Measurements from ENCODE around the gene CTSO.
"Not testable (repeated sequence)": the region's sequence is repeated elsewhere in the genome, so short reads cannot be mapped to it uniquely, and the experiment has no call there.

Gene CTSO

DNA sequence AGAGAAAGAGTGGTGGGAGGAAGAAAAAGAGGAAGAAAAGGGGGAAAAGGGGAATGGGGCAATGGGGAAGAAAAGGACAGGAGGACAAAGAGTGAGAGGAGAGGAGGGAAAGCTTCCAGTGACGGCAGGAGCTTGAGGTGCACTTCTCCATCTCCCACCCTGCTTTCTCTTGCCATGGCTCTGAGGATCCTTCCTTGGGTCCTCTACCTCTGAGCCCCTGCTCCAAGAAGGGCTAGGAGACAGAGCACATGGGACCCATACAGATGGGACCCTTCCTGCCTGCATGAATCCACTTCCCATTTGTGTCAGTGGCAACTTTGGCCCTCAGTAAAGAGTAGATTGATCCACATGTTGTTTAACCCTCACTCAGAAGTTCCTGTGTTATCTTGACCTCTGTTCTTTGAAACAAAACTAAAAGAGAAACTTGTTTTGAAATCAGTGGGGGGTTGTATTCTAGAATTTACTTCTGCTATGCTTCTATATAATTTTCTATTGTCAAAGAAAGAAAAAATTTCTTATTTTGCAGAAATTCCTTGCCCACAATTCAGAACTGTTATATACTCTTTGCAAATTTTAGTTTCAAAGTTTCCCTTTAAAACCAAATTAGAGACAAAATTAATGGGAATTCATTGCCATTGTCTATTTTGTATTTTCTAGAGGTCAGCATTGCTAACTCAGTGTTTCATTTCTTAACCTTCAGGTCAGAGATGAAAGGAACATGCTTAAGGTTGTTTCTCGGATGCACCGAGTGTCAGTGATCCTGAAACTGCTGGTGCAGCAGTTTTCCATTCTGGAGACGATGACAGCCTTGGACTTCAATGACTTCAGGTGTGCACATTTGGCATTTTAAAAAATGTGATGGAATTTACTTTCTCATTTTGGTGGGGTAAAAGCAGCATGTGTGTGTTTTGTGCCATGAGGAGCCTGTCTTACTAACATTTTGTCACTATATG, 45.2 kb downstream of the CTSO start:
- in situ Hi-C loops (cut with MboI; ENCODE audit: low sequenced_read_pairs) = no loop called here

DNA sequence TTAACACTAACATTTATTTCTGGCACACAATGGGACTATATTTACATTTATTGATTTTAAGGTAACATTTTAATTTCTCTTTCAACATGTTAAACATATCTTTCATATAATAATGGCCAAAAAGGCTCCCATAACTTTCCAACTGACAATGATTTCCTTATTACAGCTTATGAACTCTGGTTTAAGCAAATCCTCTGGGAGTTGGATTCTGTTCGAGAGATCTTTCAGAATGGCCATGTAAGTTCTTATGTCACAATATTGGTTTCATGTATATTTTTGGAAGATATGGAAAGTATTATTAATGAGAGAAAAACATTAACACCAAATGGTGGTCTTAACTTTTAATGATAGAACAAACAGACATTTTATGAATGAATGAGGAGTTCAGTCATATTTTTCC, 46.1 kb downstream of the CTSO start:
- in situ Hi-C loops (cut with MboI; ENCODE audit: low sequenced_read_pairs) = no loop called here

DNA sequence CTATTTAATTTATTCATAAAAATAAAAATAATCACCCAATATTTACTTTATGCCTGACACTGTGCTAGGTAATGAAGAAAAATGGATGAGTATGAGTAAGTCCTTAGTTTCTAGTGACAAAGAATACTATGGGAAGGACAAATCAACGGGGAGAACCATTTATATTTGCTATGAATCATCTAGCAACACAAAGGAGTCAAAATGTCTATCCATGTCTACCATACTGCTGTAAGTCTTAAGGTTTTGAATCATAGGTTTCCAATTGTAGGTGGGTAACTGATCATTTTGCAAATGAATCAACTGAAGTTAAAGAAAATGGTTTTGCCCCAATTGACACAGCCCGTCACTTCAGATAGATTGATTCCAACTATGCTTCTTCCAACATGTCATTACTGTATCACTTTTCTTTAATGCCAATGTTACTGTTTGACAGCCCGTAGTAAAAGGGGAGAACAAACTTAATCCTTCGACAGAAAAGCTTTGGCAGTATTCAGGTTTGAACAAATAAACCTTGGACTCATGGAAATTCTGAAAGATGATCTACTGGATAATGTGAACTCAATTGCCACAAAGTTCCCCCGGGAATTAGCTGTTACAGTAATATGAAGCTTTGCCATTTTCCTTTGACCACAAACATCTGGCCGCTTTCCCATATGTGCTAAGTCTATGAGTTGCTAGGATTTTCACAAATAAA, 47.0 kb downstream of the CTSO start:
- in situ Hi-C loops (cut with MboI; ENCODE audit: low sequenced_read_pairs) = no loop called here

DNA sequence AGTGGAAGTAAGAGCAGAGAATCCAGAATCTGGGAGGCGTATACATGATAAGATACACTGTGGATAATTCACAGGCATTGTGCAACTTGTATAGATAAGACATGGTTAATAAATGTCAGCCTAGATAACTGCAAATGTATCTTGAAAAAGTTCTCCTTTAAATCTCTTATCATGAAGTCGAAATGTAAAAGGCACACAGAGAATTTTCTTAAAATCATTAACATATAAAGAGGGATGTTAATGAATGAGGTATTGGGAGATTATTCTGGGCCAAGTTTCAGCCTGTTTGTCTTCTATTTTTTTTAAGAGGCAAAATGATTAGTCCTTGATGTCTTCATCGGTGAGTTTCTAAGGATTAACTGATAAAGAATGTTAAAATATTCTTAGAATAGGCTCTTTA, 49.3 kb downstream of the CTSO start:
- in situ Hi-C loops (cut with MboI; ENCODE audit: low sequenced_read_pairs) = no loop called here

DNA sequence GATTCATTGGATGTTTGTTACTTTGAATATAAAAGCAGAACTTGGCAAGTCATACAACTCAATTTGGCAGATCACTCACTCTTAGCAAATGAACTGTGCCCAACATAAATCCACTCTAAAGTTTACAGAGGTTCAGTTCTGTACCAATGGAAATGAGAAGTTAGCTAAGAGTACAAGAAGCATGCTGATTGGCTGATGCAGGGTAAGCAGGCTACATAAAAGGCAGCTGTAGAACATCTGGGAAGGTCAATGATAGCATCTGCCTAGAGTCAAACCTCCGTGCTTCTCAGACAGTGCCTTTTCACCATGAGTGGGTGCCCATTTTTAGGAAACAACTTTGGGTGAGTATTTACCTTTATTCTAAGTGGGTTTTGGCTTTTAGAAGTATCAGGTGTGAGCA, 50.2 kb downstream of the CTSO start, which contains the start of gene TDO2:
TDO2 (plus strand) TSS at position 244 of the 400 bp plus-strand sequence; CDS start at position 307, 63 bp downstream.
- in situ Hi-C loops (cut with MboI; ENCODE audit: low sequenced_read_pairs) = no loop called here

DNA sequence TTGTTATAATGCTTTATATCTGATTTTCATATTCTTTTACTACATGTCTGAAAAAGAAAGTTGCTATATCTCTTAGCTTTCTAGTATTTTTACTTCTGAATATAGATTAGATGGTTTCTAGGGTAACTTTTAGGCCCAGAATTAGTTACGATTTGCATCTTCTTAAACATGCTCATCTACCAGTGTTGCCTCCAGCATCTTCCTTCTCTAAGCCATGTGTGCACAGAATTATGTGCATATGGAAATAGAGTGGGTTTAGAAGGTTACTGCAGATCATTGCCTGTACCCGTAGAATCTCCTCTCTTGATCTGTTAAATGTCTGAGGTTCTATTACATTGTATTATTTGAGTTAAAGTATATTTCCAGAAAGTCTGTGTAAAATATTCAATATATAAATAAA, 52.7 kb downstream of the CTSO start:
- in situ Hi-C loops (cut with MboI; ENCODE audit: low sequenced_read_pairs) = no loop called here

DNA sequence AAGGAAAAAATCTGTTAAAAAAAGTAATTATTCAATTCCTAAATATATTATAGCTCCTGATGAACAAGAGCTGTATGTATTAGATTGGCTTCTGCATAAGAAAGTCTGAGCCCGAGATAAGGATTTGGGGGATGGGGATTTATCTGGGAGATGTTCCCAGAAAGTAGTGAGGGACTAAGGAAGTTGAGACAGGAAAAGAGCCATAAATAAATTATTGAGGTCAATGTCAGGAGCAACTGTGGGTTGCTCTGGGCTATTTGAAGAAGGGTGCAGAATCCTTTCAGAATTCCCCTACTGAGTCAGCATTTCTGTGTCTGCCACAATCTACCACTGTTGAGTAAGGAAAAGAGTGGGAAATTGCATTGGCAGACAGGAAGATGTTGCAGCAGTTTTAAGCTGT, 53.3 kb downstream of the CTSO start:
- in situ Hi-C loops (cut with MboI; ENCODE audit: low sequenced_read_pairs) = no loop called here

DNA sequence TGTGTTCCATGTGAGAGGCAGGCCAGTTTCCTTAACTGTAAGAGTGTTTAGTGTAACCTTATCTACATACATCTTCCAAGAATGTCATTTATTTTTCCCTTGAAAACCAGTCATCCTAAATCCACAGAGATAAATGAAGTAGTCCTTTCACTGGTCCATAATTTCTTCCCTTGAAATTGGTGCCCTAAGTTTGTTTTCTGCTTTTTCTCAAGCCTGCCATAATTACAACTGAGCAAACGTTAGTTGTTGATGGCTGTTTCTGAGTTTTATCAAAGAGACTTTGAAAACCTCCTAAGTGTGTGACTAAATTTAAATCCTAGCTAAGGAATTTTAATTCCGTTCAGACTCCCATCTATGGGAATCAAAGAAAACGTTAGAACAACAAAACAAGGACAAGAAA, 53.8 kb downstream of the CTSO start:
- in situ Hi-C loops (cut with MboI; ENCODE audit: low sequenced_read_pairs) = no loop called here

DNA sequence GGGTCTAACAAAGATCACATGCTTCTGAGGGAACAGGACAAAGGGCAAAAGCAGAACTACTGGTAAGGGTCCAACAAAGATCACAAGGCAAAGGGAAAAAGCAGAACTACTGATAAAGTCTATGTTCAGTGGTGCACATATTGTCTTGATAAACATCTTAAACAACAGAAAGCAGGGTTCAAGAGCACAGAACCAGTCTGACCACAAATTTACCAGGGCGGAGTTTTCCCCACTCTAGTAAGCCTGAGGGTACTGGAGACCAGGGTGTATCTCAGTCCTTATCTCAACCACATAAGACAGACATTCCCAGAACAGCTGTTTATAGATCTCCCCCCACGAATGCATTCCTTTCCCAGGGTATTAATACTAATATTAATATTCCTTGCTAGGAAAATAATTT, 55.3 kb downstream of the CTSO start:
- in situ Hi-C loops (cut with MboI; ENCODE audit: low sequenced_read_pairs) = not testable (repeated sequence)

DNA sequence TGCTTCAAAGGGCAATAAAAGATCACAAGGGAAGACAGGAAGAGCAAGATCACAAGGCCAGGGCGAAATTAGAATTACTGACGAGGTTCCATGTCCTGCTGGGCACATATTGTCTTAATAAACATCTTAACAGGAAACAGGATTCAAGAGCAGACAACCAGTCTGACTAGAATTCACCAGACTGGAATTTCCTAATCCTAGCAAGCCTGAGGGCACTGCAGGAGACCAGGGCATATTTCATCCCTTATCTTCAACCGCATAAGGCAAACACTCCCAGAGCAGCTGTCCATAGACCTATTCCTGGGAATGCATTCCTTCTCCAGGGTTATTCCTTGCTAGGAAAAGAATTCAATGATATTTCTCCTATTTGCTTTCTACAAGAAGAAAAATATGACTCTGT, 62.6 kb downstream of the CTSO start:
- in situ Hi-C loops (cut with MboI; ENCODE audit: low sequenced_read_pairs) = no loop called here

DNA sequence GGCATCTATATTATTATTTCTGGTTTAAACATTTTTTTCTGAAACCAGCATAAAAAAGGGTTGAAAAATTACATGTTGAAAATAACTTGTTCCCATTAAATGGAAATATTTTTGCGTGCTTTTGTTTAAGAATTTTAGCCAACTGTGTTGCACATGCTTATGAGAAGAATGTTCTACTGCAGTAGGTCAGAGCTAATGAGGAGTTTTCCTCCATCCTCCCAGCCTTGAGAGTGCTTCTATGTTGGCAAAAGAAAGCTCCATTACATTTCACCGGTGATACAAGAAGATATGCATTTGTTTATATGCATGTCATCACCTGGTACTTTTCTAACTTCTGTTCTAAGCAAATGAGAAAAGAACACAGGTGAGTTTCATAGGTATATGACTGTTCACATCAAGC, 63.7 kb downstream of the CTSO start:
- in situ Hi-C loops (cut with MboI; ENCODE audit: low sequenced_read_pairs) = no loop called here

DNA sequence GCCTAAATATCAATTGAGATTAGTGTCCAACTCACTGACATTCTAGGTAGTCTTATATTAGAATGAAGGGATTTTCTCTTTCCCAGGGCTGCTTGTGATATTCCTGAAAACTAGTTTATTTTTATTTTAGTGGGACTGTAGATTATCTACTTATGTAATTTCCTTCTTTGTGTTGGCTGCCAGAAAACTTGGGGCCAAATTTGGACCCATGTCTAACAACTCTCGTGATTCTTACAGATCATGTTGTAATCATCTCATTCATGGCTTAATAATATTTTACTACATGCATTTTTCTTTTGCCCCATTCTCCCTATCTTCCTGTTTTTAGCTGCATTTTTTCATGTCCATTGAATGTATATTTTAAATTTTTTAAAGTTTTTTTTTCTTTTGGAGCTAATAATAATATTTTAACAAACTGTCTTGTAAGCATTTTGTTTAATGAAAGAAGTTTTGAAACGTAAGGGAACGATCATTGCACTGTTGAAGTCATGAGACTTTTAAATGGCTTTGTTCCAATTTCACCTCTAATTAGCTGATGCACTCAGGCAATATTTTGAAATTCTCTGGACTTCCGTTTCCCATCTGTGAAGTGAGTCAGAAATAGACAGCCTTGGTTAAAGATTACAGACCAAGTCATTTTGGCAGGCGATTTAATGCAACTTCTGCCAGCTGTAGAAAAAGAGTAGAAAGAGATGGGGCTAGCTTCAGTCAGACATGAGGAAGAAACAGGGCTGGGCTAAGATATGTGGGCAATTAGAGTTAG, 64.5 kb downstream of the CTSO start:
- in situ Hi-C loops (cut with MboI; ENCODE audit: low sequenced_read_pairs) = no loop called here

DNA sequence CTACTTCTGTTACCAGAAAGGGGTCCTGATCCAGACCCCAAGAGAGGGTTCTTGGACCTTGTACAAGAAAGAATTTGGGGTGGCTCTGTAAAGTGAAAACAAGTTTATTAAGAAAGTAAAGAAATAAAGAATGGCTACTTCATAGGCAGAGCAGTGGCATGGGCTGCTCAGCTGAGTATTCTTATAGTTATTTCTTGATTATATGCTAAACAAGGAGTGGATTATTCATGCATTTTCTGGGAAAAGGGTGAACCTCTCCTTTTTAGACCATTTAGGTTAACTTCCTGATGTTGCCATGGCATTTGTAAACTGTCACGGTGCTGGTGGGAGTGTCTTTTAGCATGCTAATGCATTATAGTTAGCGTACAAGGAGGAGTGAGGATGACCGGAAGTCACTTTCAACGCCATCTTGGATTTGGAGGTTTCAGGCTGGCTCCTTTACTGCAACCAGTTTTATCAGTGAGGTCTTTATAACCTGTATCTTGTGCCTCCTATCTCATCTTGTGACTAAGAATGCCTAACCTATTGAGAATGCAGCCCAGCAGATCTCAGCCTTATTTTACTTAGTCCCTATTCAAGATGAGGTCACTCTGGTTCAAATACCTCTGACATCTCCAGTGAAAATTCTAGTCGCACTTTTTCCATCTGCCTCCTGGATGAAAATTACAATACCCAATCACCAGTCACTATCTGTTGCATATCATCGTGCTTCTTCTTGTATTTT, 65.7 kb downstream of the CTSO start:
- in situ Hi-C loops (cut with MboI; ENCODE audit: low sequenced_read_pairs) = no loop called here

DNA sequence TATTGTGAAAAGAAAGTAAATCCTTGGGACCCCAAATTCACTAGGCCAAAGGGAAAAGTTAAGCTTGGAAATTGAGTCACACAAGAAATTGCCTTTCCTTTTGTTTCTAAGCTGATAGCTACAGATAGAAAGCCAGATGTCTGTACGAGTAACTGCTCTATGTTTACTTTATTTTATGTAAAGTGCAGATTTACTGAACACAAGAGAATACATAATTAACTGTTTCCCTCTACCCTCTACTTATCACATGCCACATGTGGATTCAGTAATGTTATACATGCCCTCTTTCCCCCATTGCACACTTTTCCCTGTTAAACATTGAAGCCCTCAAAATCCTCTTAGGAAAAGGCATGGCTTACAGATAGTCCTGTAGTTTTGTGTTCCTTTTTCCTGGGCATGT, 66.6 kb downstream of the CTSO start:
- in situ Hi-C loops (cut with MboI; ENCODE audit: low sequenced_read_pairs) = no loop called here

DNA sequence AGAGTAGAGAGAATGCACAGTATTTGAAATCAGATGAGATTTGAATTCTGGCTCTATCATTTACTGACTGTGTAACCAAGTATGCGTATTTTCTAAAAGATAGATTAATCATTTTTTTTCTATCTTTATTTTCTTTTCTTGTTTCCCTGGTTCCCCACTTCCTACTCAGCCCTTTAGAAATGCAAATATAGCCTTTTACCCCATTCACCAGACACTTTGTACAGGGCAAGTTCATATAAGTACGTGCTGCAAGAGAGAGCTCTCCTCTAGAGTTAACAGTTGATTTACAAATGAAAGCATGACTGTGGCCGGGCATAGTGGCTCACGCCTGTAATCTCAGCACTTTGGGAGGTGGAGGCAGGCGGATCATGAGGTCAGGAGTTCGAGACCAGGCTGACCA, 68.0 kb downstream of the CTSO start:
- in situ Hi-C loops (cut with MboI; ENCODE audit: low sequenced_read_pairs) = no loop called here

DNA sequence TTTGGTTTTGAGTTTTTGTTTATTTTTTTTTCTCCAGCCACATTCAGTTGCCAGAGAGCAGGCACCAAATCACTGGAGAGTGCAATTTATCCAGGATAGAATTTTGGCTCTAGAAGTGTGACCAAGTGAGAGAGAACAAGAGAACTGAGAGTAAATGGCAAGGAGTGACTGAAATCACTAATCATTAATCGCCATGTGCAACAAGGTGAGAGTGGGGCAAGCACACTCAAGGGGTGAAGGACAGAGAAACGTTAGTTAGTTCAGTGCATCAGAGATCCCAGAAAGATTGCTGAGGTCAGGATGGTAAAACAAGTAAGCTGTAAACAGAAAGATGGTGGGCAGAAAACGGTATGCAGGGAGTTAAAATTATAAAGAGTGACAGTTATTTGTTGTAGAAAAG, 69.8 kb downstream of the CTSO start:
- in situ Hi-C loops (cut with MboI; ENCODE audit: low sequenced_read_pairs) = no loop called here

DNA sequence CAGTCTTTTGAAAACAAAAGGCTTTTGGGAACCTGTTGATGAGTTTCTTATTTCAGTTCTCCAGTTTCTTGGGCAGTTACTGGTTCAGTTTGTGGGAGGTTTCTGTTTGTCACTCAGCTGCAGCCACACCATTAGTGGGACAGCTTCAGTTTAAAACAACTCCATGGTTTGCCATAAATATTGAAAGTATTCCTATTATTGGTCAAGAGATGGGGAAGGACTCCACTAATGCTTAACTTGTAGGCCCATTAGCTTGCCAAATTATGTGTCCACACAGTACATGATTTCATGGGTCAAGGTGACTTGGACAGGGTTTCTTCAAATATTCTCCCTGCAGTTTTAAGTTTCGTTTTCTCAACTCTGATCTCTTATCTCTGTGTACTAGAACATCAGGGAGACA, 72.1 kb downstream of the CTSO start:
- in situ Hi-C loops (cut with MboI; ENCODE audit: low sequenced_read_pairs) = no loop called here

DNA sequence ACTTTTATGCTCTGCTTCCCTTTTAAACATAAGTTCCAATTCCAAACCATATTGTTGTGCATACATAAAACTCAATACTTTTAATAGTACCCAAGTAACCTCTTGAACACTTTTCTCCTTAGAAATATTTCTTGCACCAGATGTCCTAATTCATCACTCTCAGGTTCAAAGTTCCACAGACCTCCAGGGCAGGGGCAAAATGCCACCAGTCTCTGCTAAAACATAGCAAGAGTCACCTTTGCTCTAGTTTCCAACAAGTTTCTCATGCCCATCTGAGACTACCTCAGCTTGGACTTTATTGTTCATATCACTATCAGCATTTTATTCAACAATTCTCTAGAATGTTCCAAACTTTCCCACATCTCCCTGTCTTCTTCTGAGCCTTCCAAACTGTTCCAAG, 73.9 kb downstream of the CTSO start:
- in situ Hi-C loops (cut with MboI; ENCODE audit: low sequenced_read_pairs) = no loop called here

DNA sequence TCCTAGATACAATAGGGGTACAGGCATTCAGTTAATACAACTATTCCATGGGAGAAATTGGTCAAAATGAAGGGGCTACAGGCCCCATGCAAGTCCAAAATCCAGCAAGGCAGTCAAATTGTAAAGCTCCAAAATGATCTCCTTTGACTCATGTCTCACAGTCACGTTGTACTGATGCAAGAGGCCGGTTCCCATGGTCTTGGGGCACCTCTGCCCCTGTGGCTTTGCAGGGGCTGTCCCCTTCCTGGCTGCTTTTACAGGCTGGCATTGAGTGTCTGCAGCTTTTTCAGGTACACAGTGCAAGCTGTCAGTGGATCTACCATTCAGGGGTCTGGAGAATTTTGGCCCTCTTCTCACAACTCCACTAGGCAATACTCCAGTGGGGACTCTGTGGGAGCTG, 75.1 kb downstream of the CTSO start:
- in situ Hi-C loops (cut with MboI; ENCODE audit: low sequenced_read_pairs) = no loop called here

DNA sequence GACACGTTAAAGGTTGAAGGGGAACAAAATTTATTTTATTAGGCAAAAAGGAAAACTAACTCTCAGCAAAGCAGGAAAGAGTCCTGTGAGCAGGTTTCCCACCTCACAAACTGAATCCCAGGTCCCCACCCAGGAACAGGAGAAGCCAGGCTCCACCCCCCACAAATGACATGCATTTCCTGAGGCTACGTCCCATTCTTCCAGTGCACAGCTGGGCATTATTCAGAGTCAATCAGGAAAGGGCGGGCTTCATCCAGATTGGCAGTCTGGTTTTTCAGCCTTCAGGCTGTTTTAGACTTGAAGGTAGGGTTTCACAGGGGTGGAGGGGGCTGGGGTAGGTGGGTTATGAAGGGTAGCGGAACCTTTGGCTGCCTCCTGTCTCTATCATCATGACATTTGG, 75.7 kb downstream of the CTSO start:
- in situ Hi-C loops (cut with MboI; ENCODE audit: low sequenced_read_pairs) = no loop called here

DNA sequence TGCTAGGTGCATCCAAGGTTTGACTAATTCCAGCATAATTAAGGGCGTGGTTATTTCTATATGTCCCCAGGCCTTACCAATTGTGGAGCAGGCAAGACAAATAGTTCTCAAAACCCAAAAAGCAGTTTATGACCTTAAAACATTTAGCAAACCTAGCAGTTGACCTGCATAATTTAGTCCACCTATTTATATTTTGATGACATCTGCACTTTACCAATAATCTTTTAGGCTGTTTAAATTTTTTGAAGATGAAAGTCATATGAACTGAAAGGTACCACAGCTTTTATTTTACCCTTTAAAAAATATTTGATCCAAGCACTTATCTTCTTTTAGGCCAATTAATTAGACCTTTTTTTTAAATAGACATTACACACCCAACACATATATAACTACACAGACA, 77.8 kb downstream of the CTSO start:
- in situ Hi-C loops (cut with MboI; ENCODE audit: low sequenced_read_pairs) = no loop called here

Measured in HL-60/S4 (cell line).